Right lobe of liver (tissue), 6 donors: ENCODE measurements around the gene FAM161B. TPM values are rescaled to one million over a fixed set of nuclear protein-coding genes. Genes with fewer than 3 reads are reported as not detected.

Source experiments
- ATAC-seq, 4 donors: fragments of 200-7000 bp; cut with Tn5 transposase; one replicate each; pipeline ENCODE4 v1.9.1; 2020; ENCODE audit warnings: mild to moderate bottlenecking in 4 of 4, moderate library complexity in 4 of 4
- DNase-seq, 3 donors: peaks; one replicate each; pipeline ENCODE4 v3.0.0-alpha.2; 2020
- H3K27ac ChIP-seq, 3 donors: fragments of 200-600 bp; one replicate each; pipeline ENCODE4 v1.8.0; 2022
- H3K27me3 ChIP-seq, 2 donors: fragments of 200-600 bp; one replicate each; pipeline ENCODE4 v1.8.0; 2022
- H3K36me3 ChIP-seq, 4 donors: fragments of 200-600 bp; sonication (generic) in 1 of 4; one replicate each; pipeline versions ENCODE4 v1.5.1 to v1.8.0; 2017 to 2022; ENCODE audit warnings: control low read depth in 1 of 4
- H3K4me1 ChIP-seq, 4 donors: fragments of 200-600 bp; sonication (generic) in 1 of 4; one replicate each; pipeline versions ENCODE4 v1.5.1 to v1.8.0; 2017 to 2022; ENCODE audit warnings: control low read depth in 1 of 4
- H3K4me3 ChIP-seq, 3 donors: fragments of 200-600 bp; one replicate each; pipeline ENCODE4 v1.8.0; 2022
- H3K9me3 ChIP-seq, 4 donors: fragments of 200-600 bp; sonication (generic) in 1 of 4; one replicate each; pipeline versions ENCODE4 v1.5.1 to v1.8.0; 2017 to 2022; ENCODE audit warnings: control low read depth in 1 of 4
- POLR2A ChIP-seq: fragments of 450-650 bp; IDR thresholded peaks from one replicate; pipeline ENCODE4 v1.6.1; 2017; ENCODE audit warnings: antibody characterized with exemption, mild to moderate bottlenecking
- WGBS: methylation state at CpG from one replicate; pipeline ENCODE4 v1.1.6; 2018; ENCODE audit warnings: low coverage, low lambda C conversion rate; ENCODE audit not compliant: insufficient coverage; ENCODE audit errors: missing lambda C conversion rate; 5-methylcytosine and 5-hydroxymethylcytosine counted together
- intact Hi-C, 2 donors: fragments of 100-400 bp; cut with DNase I; formaldehyde crosslinking; loops; one replicate each; pipeline versions ENCODE4 v1.11.2 to v1.14.1; 2022
- total RNA-seq, 6 experiments: library from RNA; depleted of rRNA in 2 of 6; stranded (reverse); fragments of >200 nt in 2 of 6; fragmentation: NEBNext Ultra II Directional in 3 of 6; extraction: Animal tissue kit (Norgen Biotek cat#: 25700) in 3 of 6; gene quantifications; one replicate each; pipeline versions ENCODE4 v1.1.0 to v1.2.4, GENCODE V29; 2016 to 2023
- TF ChIP-seq, protein P1 (sequence below), 4 donors: fragments of 200-600 bp in 3 of 4; fragments of 450-650 bp in 1 of 4; IDR thresholded peaks; one replicate each; pipeline versions ENCODE4 v1.5.1 to v1.8.0; 2016 to 2022; ENCODE audit warnings: antibody characterized with exemption in 4 of 4, mild to moderate bottlenecking in 2 of 4
- donor health status: DM: no; HTN: yes; CAD: no.
- donor health status: DM: no; HTN: no; CAD: no.
- donor health status: DM: no; HTN: no; CAD: no.
- donor health status: DM: no; HTN: yes; CAD: no.
- donor health status: DM: no; HTN: yes; CAD: no.

Gene FAM161B
- total RNA-seq, 6 experiments from 2014 or later = 1.3 to 2.3 (median 1.5) TPM

DNA sequence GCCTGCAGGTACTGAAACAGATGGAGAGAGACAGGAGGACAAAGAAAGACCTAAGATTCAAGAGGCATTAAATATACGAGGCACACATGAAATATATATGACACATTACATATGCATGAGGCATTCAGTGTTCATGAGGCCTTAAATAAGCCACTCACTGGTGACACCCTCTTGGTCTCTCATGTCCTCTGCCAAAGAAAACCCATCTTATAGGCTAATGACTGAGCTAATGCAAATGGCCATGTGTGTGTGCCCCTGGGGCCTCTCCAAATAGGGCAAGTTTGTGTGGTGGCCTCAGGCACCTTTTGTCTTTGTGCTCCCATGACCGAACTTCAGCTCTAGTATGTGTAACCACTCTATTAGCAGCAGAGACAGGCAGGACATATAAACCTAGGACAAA is 19.0 kb upstream of the FAM161B start:
- Histone ChIP-seq H3K4me3 (no peak overlapping the region), H3K9me3 (no peaks in the 10 kb centered on the region), H3K36me3 (peaks cover 5 to 100% (median 50%) of the 10 kb centered on the region in 4 donors), H3K27ac (no peak overlapping the region), H3K4me1 (peaks cover 0 to 6% (median 0%) of the 10 kb centered on the region in 4 donors), H3K27me3 (no peaks in the 10 kb centered on the region)
- intact Hi-C loops = no loop called here
- ATAC-seq = no peak
- WGBS = 75% methylated on average over 1 of the region's 2 CpGs
- TF ChIP-seq, protein P1, sequence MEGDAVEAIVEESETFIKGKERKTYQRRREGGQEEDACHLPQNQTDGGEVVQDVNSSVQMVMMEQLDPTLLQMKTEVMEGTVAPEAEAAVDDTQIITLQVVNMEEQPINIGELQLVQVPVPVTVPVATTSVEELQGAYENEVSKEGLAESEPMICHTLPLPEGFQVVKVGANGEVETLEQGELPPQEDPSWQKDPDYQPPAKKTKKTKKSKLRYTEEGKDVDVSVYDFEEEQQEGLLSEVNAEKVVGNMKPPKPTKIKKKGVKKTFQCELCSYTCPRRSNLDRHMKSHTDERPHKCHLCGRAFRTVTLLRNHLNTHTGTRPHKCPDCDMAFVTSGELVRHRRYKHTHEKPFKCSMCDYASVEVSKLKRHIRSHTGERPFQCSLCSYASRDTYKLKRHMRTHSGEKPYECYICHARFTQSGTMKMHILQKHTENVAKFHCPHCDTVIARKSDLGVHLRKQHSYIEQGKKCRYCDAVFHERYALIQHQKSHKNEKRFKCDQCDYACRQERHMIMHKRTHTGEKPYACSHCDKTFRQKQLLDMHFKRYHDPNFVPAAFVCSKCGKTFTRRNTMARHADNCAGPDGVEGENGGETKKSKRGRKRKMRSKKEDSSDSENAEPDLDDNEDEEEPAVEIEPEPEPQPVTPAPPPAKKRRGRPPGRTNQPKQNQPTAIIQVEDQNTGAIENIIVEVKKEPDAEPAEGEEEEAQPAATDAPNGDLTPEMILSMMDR (IDR thresholded peaks at IDR 0.05) = no peak
- no peak for TF ChIP-seq POLR2A
- DNase-seq = no peak

DNA sequence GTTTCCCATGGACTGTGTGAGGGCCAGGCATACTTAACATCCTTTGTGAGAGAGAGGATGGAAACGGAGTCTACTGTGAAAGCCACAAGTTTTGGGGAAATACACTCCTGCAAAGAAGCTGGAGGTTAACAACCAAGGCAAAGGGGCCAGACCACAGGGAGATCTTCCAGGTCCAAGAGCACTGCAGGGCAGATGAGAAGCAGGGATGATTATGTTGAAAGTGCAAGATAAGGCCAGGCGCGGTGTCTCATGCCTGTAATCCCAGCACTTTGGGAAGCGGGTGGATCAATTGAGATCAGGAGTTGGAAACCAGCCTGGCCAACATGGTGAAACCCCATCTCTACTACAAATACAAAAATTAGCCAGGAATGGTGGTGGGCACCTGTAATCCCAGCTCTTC is 15.3 kb upstream of the FAM161B start:
- intact Hi-C loops = no loop called here
- 62% methylated on average over 4 of the region's 4 CpGs for WGBS
- no peaks in the 10 kb centered on the region for H3K27me3 ChIP-seq
- DNase-seq = no peak
- no peaks in the 10 kb centered on the region for H3K9me3 ChIP-seq
- no peak overlapping the region for H3K27ac ChIP-seq
- peaks cover 0 to 6% (median 0%) of the 10 kb centered on the region in 4 donors for H3K4me1 ChIP-seq
- no peak overlapping the region for H3K4me3 ChIP-seq
- peak in 1 of 4 donors; percentile 15 for ATAC-seq
- TF ChIP-seq POLR2A = no peak
- TF ChIP-seq, protein P1 (IDR thresholded peaks at IDR 0.05) = no peak
- H3K36me3 ChIP-seq = peaks cover 5 to 98% (median 44%) of the 10 kb centered on the region in 4 donors

DNA sequence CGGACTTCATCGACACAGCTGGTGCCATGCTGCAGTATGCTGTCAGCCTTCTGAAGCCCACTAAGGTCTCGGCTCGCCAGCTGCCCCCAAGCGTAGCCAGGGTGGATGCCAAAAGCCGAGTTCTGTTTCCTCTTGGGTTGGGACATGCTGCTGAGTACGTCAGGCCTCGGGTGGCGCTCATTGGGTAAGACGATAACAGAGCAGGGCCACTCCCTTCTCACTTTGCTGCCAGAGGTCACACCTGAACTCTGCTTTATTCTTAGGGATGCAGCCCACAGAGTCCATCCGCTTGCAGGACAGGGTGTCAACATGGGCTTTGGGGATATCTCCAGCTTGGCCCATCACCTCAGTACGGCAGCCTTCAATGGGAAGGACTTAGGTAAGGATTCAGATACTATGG is 11.3 kb upstream of the FAM161B start:
- no peak overlapping the region for H3K27ac ChIP-seq
- H3K4me1 ChIP-seq = peaks cover 0 to 6% (median 0%) of the 10 kb centered on the region in 4 donors
- no CpG with 5 or more reads among the region's 12 CpGs for WGBS
- H3K27me3 ChIP-seq = no peaks in the 10 kb centered on the region
- intact Hi-C loops = no loop called here
- H3K36me3 ChIP-seq = peaks cover 5 to 80% (median 37%) of the 10 kb centered on the region in 4 donors
- no peak for TF ChIP-seq POLR2A
- TF ChIP-seq, protein P1 (IDR thresholded peaks at IDR 0.05) = no peak
- H3K4me3 ChIP-seq = no peak overlapping the region
- ATAC-seq (peak; percentile 20 to 43 (median 36)), DNase-seq (no peak)
- no peaks in the 10 kb centered on the region for H3K9me3 ChIP-seq

DNA sequence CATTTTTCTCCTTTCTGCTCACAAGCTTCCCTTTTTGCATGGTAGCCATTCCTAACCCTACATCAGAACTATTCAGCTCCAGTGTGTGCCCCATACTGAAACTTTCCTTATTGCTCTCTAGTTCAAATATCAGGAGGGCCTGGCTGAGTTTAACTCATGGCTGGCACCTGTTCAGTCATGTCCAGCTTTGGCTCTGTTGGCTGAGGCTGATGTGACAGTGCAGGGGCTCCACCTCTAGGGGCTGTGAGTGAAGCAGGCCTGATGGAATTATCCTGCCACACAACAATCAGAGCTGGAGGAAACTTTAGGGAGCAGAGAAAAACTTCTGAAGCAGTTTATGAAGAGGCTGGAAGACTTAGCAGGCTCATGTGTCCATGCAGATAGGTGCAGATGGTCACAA is 8.7 kb upstream of the FAM161B start:
- Histone ChIP-seq H3K4me1 (no peaks in the 10 kb centered on the region), H3K9me3 (no peaks in the 10 kb centered on the region), H3K27me3 (no peaks in the 10 kb centered on the region), H3K27ac (no peak overlapping the region), H3K4me3 (no peak overlapping the region), H3K36me3 (peaks cover 0 to 70% (median 34%) of the 10 kb centered on the region in 4 donors)
- intact Hi-C loops = no loop called here
- no peak for TF ChIP-seq POLR2A
- TF ChIP-seq, protein P1 (IDR thresholded peaks at IDR 0.05) = no peak
- ATAC-seq (peak in 2 of 4 donors; percentile 14 to 27), DNase-seq (no peak)

DNA sequence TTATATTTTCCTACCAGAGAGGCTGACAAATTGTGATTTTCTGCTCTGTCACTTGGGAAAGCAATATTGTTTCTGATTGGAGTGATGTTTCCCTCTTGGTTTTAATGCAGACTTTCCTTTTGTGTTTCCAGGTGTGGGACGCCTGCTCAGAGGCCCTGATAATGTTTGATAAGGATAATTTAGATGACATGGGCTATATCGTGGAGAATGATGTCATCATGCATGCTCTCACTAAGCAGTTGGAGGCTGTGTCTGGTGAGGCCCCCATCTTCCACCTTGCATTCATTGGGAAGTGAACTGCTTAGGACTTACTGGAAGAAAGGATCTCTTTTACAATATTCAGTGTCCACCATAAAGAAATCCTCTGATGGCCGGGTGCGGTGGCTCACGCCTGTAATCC is 5.8 kb upstream of the FAM161B start:
- Histone ChIP-seq H3K4me1 (peaks cover 0 to 9% (median 0%) of the 10 kb centered on the region in 4 donors), H3K27me3 (no peaks in the 10 kb centered on the region), H3K9me3 (no peaks in the 10 kb centered on the region), H3K36me3 (peaks cover 0 to 43% (median 25%) of the 10 kb centered on the region in 4 donors), H3K4me3 (no peak overlapping the region), H3K27ac (no peak overlapping the region)
- ATAC-seq = no peak
- DNase-seq = no peak
- intact Hi-C loops = no loop called here
- TF ChIP-seq, protein P1 (IDR thresholded peaks at IDR 0.05) = no peak
- TF ChIP-seq POLR2A = no peak
- 44% methylated on average over 2 of the region's 5 CpGs for WGBS
